ENCODE results near the gene HPS4. TPM values are rescaled to one million over a fixed set of nuclear protein-coding genes. Genes with fewer than 3 reads are reported as not detected.

Gene HPS4
- total RNA-seq, 4 donors from 2014 or later = 22.8 to 74.3 (median 47.0) TPM

GRCh38 chr22:26447584-26448329, 35.8 kb downstream of the HPS4 start:
- H3K27me3 ChIP-seq = no peaks in the 10 kb centered on the region
- TF ChIP-seq CTCF (IDR thresholded peaks at IDR 0.05) (no peak), POLR2A (IDR thresholded peaks at IDR 0.05) (no peak)
- peaks cover 0 to 17% (median 0%) of the 10 kb centered on the region in 3 donors for H3K36me3 ChIP-seq
- no peaks in the 10 kb centered on the region for H3K4me1 ChIP-seq
- DNase-seq = no peak
- H3K27ac ChIP-seq = no peak overlapping the region
- no peak overlapping the region for H3K4me3 ChIP-seq
- H3K9me3 ChIP-seq = no peaks in the 10 kb centered on the region

- Histone ChIP-seq H3K9me3 (no peaks in the 10 kb centered on the region), H3K27me3 (no peaks in the 10 kb centered on the region), H3K4me1 (no peaks in the 10 kb centered on the region), H3K36me3 (peaks cover 0 to 10% (median 0%) of the 10 kb centered on the region in 3 donors), H3K4me3 (no peak overlapping the region), H3K27ac (no peak overlapping the region)
- TF ChIP-seq CTCF (IDR thresholded peaks at IDR 0.05) (no peak), POLR2A (IDR thresholded peaks at IDR 0.05) (no peak)
- DNase-seq = no peak
Observed at GRCh38 chr22:26446808-26447515, 36.6 kb downstream of the HPS4 start.

- DNase-seq = no peak
- H3K27ac ChIP-seq = no peak overlapping the region
- H3K36me3 ChIP-seq = no peaks in the 10 kb centered on the region
- H3K4me1 ChIP-seq = no peaks in the 10 kb centered on the region
- no peaks in the 10 kb centered on the region for H3K9me3 ChIP-seq
- no peaks in the 10 kb centered on the region for H3K27me3 ChIP-seq
- TF ChIP-seq CTCF (IDR thresholded peaks at IDR 0.05) (no peak), POLR2A (IDR thresholded peaks at IDR 0.05) (no peak)
- no peak overlapping the region for H3K4me3 ChIP-seq
Observed at GRCh38 chr22:26445577-26446275, 37.9 kb downstream of the HPS4 start.

GRCh38 chr22:26444777-26445176, 38.8 kb downstream of the HPS4 start:
- no peak for DNase-seq
- no peaks in the 10 kb centered on the region for H3K36me3 ChIP-seq
- no peak for TF ChIP-seq POLR2A (IDR thresholded peaks at IDR 0.05)
- TF ChIP-seq CTCF (IDR thresholded peaks at IDR 0.05) = no peak
- no peak overlapping the region for H3K4me3 ChIP-seq
- H3K27me3 ChIP-seq = no peaks in the 10 kb centered on the region
- no peaks in the 10 kb centered on the region for H3K9me3 ChIP-seq
- H3K4me1 ChIP-seq = no peaks in the 10 kb centered on the region
- no peak overlapping the region for H3K27ac ChIP-seq

- DNase-seq = no peak
Observed at GRCh38 chr22:26443901-26444690, 39.5 kb downstream of the HPS4 start.

More at GRCh38 chr22:26443901-26444690, 39.5 kb downstream of the HPS4 start:
- Histone ChIP-seq H3K27me3 (no peaks in the 10 kb centered on the region), H3K36me3 (no peaks in the 10 kb centered on the region), H3K27ac (no peak overlapping the region), H3K9me3 (no peaks in the 10 kb centered on the region), H3K4me1 (no peaks in the 10 kb centered on the region), H3K4me3 (no peak overlapping the region)
- no peak for TF ChIP-seq CTCF (IDR thresholded peaks at IDR 0.05)
- no peak for TF ChIP-seq POLR2A (IDR thresholded peaks at IDR 0.05)

Data from Peyer's patch (tissue), 4 donors.